HG03025 (cell line): ENCODE results near the gene NANOS3.
"Not testable (repeated sequence)": the region's sequence is repeated elsewhere in the genome, so short reads cannot be mapped to it uniquely, and the experiment has no call there.

Source experiments
- ATAC-seq: cut with Tn5 transposase; IDR thresholded peaks from one replicate; pipeline ENCODE4 v1.9.1; 2021; ENCODE audit warnings: mild to moderate bottlenecking, moderate library complexity; ENCODE audit not compliant: unreplicated experiment, low FRiP score

Gene NANOS3

GRCh38 chr19:13842291-13843103, 34.4 kb upstream of the NANOS3 start:
- ATAC-seq = no peak

GRCh38 chr19:13843104-13843921, 33.6 kb upstream of the NANOS3 start:
- ATAC-seq = no peak

- ATAC-seq = no peak
Measured at GRCh38 chr19:13844130-13844631, 32.8 kb upstream of the NANOS3 start.

- ATAC-seq = no peak
Measured at GRCh38 chr19:13846557-13847406, 30.2 kb upstream of the NANOS3 start.

GRCh38 chr19:13847407-13848339, 29.3 kb upstream of the NANOS3 start:
- ATAC-seq = no peak

- ATAC-seq = no peak
Measured at GRCh38 chr19:13848340-13848677, 28.6 kb upstream of the NANOS3 start.

GRCh38 chr19:13848798-13849676, 27.9 kb upstream of the NANOS3 start:
- no peak for ATAC-seq

- ATAC-seq = no peak
Measured at GRCh38 chr19:13849991-13850909, 26.7 kb upstream of the NANOS3 start.

GRCh38 chr19:13850910-13851733, 25.8 kb upstream of the NANOS3 start:
- ATAC-seq = no peak

- not testable (repeated sequence) for ATAC-seq
Measured at GRCh38 chr19:13851734-13852114, 25.2 kb upstream of the NANOS3 start.

- not testable (repeated sequence) for ATAC-seq
Measured at GRCh38 chr19:13852171-13852707, 24.7 kb upstream of the NANOS3 start.

- no peak for ATAC-seq
Measured at GRCh38 chr19:13856497-13856896, 20.4 kb upstream of the NANOS3 start.

GRCh38 chr19:13859361-13859880, 17.5 kb upstream of the NANOS3 start:
- ATAC-seq = no peak

GRCh38 chr19:13860679-13861391, 16.1 kb upstream of the NANOS3 start:
- ATAC-seq = no peak

GRCh38 chr19:13861392-13861713, 15.6 kb upstream of the NANOS3 start:
- ATAC-seq = no peak
